Activated T-cell treated with anti-CD3 and anti-CD28 coated beads, Interleukin-2, amount 50 U/mL, for 4 hours (primary cell): ENCODE results near the gene CCNL2. TPM values are rescaled to one million over a fixed set of nuclear protein-coding genes. Genes with fewer than 3 reads are reported as not detected.
"Not testable (repeated sequence)": the region's sequence is repeated elsewhere in the genome, so short reads cannot be mapped to it uniquely, and the experiment has no call there.

Experiments
- ATAC-seq, 2 donors: fragments of 200-7000 bp; cut with Tn5 transposase; one replicate each; pipeline ENCODE4 v1.10.0; 2021
- DNase-seq: peaks from one replicate; pipeline ENCODE4 v3.0.0-alpha.2; 2020
- H3K27me3 Mint-ChIP-seq: one replicate; pipeline ENCODE4 v1.8.0; 2021; ENCODE audit warnings: low read depth, mixed read lengths
- H3K36me3 Mint-ChIP-seq: one replicate; pipeline ENCODE4 v1.8.0; 2022; ENCODE audit warnings: mixed read lengths; ENCODE audit not compliant: insufficient read depth
- H3K4me1 Mint-ChIP-seq: one replicate; pipeline ENCODE4 v1.8.0; 2021; ENCODE audit warnings: low read depth, mixed read lengths
- H3K4me3 Mint-ChIP-seq: one replicate; pipeline ENCODE4 v1.8.0; 2021; ENCODE audit warnings: mild to moderate bottlenecking, moderate library complexity, mixed read lengths
- H3K9me3 Mint-ChIP-seq: one replicate; pipeline ENCODE4 v1.8.0; 2021; ENCODE audit warnings: mixed read lengths
- total RNA-seq, 3 donors: library from RNA; stranded (reverse); gene quantifications; one replicate each; pipeline ENCODE4 v1.2.1, GENCODE V29; 2021

The CCNL2 gene
- total RNA-seq, 3 donors from 2014 or later, result 112 to 127 (median 118) TPM

DNA sequence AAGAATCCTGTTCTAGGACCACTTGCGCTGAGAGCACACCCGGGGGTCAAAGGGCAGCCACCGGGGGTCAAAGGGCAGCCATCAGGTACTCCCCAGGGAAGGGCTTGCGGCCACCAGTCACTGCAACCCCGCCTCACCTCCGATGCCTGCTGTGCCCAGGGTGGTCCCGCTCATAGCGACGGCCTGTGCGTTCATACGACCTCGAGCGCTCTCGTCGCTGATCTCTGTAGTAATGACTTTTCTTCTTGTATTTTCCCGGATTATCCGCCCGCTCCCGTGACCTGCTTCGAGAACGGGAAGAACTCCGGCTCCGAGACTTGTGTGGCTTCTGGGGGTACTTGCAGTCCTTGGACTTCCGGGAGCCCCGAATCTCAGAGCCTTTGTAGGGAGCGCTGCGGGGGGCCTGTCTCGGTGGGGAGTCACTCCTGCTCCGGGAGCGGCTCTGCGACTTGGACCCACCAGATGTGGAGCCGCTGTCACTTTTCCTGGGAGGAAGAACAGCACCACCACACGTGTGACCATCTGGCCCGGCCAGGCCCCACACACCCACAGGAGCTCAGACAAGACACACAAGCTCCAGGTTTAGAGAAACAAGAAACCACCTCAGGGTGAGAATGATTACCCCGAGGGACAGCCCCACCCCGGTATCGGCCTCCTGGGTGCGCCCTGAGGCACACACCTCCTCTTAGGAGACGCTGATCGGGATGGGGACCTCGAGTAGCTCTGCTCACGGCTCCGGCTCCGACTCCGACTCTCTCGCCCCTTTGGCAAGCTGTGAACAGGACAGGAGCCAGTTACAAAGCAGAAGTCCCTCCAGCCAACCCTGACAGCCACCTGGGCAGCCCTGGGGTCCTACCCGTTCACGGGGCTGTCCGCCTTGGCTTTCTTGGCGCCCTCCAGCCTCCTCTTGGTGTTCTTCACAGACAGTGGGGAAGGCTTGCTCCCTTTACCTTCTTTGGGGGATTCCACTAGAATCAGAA is 11.7 kb downstream of the CCNL2 start:
- DNase-seq (no peak), ATAC-seq (no peak)
- Mint-ChIP-seq H3K36me3 (peaks cover 33% of the 10 kb centered on the region), H3K27me3 (no peaks in the 10 kb centered on the region), H3K4me1 (peaks cover 1% of the 10 kb centered on the region), H3K9me3 (no peaks in the 10 kb centered on the region), H3K4me3 (no peak overlapping the region)

DNA sequence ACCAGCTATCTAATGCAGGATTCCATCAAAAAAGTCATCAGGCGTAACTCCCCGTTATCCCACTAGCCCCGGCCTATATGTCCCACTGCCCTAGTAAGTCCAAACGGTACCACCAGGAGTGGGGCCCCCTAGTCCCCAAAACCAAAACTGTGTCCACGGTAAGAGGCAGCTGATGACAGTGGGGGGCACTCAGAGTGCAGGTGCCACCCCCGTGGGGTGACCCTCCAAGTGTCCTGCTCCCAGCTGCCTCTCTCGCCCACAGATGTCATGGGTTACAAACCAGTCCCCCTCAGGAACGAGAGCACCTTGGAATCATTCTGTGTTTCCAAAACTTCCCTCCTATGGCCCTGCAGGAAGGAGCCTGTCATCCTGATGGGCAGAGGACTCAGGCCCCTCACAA is 13.2 kb downstream of the CCNL2 start:
- Mint-ChIP-seq H3K4me1 (no peaks in the 10 kb centered on the region), H3K27me3 (no peaks in the 10 kb centered on the region), H3K4me3 (no peak overlapping the region), H3K36me3 (peaks cover 26% of the 10 kb centered on the region), H3K9me3 (no peaks in the 10 kb centered on the region)
- no peak for ATAC-seq
- no peak for DNase-seq

DNA sequence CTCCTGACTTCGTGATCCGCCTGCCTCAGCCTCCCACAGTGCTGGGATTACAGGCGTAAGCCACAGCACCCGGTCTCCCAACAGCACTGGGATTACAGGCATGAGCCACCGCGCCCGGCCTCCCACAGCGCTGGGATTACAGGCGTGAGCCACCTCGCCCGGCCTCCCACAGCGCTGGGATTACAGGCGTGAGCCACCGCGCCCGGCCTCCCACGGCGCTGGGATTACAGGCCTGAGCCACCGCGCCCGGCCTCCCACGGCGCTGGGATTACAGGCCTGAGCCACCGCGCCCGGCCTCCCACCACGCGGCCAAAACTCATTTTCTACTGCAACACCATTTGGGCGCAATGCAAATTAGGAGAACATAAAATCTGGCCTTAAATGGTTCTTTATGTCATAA is 13.8 kb downstream of the CCNL2 start:
- not testable (repeated sequence) for DNase-seq, ATAC-seq, H3K27me3 Mint-ChIP-seq, H3K4me3 Mint-ChIP-seq, H3K4me1 Mint-ChIP-seq, H3K9me3 Mint-ChIP-seq
- H3K36me3 Mint-ChIP-seq, result peaks cover 20% of the 10 kb centered on the region

DNA sequence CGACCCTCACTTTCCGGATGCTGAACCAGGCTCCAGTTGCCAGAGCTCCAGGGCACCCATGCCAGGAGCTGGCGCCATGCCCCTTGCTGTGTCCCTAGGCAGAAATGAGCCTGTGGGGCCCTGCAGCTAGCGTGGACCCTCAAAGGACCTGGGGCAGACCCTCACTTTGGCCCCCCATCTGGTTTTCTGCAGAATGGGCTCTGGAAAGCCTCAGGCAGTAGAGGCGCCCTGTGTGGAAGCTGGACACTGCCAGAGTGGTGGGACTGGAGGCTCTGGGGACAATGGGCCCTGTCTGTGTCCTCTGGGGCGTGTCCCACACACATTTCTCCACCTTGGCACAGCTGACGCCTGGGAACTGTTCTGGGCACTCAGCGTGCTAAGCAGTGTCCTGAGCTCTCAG is 17.8 kb downstream of the CCNL2 start:
- H3K27me3 Mint-ChIP-seq, result no peaks in the 10 kb centered on the region
- ATAC-seq (no peak), DNase-seq (no peak)
- H3K4me1 Mint-ChIP-seq, result no peaks in the 10 kb centered on the region
- H3K36me3 Mint-ChIP-seq, result peaks cover 4% of the 10 kb centered on the region
- H3K9me3 Mint-ChIP-seq, result no peaks in the 10 kb centered on the region
- H3K4me3 Mint-ChIP-seq, result no peak overlapping the region

DNA sequence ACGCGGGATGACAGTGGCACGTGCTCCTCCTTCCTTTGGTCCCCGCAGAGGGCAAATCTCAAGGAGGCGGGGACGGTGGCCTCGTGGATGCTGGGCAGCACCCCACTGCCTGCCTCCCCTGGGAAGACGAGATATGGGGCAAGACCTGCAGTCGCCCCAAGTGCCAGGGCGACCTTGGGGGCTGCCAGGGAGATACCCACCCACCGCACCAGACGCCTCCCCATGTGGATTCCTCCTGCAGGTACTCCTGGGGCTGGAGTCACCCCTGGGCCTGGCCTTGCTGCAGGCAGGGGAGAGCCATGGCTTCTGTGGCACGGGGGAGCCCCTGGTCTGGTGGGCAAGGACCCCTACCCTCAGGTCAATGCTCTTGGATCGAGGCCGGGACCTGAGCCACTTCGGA is 18.3 kb downstream of the CCNL2 start:
- no peaks in the 10 kb centered on the region for H3K9me3 Mint-ChIP-seq
- ATAC-seq (no peak), DNase-seq (no peak)
- H3K4me1 Mint-ChIP-seq, result no peaks in the 10 kb centered on the region
- H3K4me3 Mint-ChIP-seq, result no peak overlapping the region
- H3K27me3 Mint-ChIP-seq, result no peaks in the 10 kb centered on the region
- no peaks in the 10 kb centered on the region for H3K36me3 Mint-ChIP-seq

DNA sequence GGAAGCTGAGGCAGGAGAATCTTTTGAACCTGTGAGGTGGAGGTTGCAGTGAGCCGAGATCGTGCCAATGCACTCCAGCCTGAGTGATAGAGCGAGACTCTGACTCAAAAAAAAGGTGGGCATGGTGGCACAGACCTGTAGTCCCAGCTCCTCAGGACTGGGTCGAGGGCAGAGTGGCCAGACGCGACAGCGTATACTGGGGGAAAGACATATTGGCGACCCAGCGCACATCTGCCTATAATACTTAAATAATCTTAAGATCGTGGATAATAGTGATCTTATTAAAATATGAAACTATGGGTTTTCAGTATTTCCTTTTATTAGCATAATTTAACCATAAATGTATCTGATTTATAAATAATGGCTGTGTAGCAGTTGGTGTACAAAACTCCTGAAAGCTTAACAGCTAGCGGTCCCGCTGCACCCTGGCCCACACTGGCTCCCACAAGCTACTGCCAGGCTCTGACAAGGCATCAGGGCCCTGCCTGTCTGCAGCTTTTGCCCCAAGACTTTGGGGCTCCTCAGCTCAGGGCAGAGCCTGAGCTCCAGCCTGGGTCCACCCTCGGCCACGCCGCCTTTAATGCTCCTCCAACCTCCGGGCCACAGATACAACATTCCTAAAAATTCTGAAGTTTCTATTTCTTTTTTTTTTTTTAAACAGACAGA is 21.5 kb downstream of the CCNL2 start:
- Mint-ChIP-seq H3K36me3 (peaks cover 2% of the 10 kb centered on the region), H3K4me1 (peaks cover 13% of the 10 kb centered on the region), H3K27me3 (no peaks in the 10 kb centered on the region), H3K9me3 (no peaks in the 10 kb centered on the region), H3K4me3 (no peak overlapping the region)
- ATAC-seq (no peak), DNase-seq (no peak)

DNA sequence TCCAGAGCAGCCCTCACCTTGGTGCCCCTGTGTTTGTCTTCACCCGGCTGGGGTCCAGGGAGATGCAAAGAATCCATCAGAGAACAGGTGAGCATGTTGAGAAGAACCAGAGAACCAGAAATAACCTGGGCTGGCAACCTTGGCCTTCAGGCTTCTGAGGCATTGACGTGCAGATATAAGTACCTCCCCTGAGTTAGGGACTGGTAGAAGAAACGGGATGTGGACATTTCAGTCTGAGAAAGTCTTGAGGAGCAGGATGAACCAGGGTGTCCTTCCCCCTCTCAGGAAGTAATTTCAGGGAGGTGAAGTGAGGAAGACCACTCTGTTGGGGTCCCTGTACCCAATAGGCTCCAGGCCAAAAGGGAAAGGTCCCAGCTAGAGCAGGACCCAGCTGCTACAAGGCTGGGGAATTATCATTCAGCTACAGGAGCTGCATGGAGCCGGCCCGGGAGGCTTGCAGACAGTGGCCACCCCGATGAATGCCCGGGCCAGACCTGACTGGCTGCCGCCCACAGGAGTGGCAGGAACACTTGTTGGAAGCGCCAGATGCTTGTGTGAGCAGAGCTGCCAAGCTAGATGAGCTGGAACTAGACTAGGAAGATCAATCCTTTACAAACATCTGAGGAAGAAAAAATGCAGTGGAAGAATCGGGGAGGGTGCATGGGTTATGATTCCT is 22.4 kb downstream of the CCNL2 start:
- no peaks in the 10 kb centered on the region for H3K27me3 Mint-ChIP-seq
- no peaks in the 10 kb centered on the region for H3K9me3 Mint-ChIP-seq
- DNase-seq, result no peak
- ATAC-seq, result no peak
- peak overlapping the region; percentile 66 for H3K4me3 Mint-ChIP-seq
- peaks cover 2% of the 10 kb centered on the region for H3K36me3 Mint-ChIP-seq
- peaks cover 19% of the 10 kb centered on the region for H3K4me1 Mint-ChIP-seq

DNA sequence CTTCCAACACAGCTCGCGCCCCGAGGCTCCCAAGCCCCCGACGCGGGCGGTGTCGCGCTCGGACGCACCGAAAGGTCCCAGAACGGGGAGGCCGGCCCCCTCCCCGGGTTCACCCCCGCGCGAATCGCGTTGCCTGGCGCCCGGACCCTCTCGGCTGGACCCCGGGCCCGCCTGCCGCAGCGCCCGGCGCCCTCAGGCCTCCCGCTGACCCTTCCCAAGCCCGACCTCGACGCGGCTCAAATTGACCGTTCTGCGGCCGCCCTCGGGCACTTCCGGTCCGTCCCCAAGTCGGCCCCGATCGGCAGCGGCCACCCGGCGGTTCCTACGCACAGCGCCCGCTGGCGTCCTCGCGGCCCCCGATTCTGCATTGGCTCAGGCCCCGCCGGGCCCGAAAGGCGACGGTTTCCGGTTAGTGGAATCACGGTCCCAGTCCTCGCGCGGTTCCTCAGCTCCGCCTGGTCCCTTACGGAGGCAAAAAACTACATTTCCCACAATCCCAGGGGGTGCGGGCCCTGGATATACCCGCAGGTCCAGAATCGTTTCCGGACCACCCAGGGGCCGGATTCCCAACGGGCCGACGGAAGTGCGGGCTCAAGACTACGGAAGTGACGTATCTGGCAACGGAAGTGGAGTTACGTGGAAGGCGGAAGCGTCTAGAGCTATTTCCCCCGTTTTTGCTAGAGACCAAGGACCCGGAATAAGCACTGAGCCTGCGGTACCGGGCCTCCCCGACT is 24.0 kb downstream of the CCNL2 start, which contains the start of gene AURKAIP1:
AURKAIP1 (minus strand) TSS at position 279 of the 734 bp plus-strand sequence. CDS start 451 bp downstream, outside the sequence.
- Mint-ChIP-seq H3K4me3 (peak within 1 kb of the TSS; percentile 89), H3K9me3 (no peaks in the 10 kb centered on the region), H3K36me3 (peaks cover 2% of the 10 kb centered on the region), H3K27me3 (no peaks in the 10 kb centered on the region), H3K4me1 (peaks cover 23% of the 10 kb centered on the region)
- DNase-seq, result peak; percentile 92
- peak; percentile 96 to 97 for ATAC-seq

DNA sequence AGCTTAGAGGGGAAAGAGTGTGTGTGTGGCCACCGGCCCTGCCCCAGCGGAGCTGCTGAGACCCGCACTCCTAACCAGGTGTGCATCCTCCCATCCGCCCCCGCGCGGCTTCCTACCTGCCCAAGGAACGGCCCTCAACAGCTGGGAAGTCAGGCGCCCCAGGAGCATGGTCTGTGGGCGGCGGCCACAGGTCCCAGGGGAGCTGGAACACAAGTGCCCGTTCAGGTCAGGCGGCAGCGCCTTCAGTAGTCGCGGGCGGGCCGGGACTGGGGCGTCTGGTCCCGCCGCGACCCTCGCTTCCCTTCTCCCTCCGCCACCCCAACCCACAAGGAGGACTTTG is 24.6 kb downstream of the CCNL2 start:
- no peak for DNase-seq
- H3K27me3 Mint-ChIP-seq, result no peaks in the 10 kb centered on the region
- H3K9me3 Mint-ChIP-seq, result no peaks in the 10 kb centered on the region
- H3K36me3 Mint-ChIP-seq, result peaks cover 2% of the 10 kb centered on the region
- ATAC-seq, result peak in 1 of 2 donors; percentile 0
- H3K4me1 Mint-ChIP-seq, result peaks cover 23% of the 10 kb centered on the region
- peak overlapping the region; percentile 89 for H3K4me3 Mint-ChIP-seq

DNA sequence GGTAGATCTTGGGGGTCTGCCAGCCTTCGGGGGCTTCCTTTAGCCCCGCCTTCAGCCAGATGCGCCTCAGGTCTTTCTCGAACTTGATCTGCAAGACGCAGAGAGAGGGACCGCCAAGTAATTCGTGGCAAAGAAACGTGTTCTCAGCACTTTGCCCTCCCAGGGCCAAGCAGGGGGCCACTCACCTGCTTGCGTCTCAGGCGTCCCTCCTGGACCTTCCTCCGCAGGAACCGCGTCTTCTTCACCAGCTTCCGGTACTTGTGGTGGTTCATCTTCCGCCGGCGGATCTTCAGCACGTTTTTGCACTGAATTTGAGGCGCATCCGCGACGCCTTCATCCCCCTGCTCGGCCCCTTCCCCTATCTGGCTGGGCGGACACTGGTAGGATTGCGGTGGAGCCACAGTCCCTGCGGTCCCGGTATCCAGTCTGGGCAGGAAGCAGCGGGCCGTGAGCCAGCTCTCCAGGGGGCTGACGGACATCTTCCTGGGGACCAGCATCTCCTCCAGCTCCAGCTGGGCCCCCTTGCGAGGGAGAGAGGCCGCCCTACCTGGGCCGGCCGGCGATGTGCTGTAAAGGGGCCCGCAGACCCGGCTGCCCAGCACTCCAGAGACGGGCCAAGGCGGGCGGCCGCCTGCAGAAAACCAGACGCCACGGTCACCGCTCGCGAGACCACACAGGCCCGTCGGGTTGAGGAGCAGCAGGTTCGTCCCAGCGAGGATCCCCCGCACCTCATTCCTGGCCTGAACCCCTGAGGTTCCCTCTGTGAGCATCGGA is 25.1 kb downstream of the CCNL2 start:
- Mint-ChIP-seq H3K9me3 (no peaks in the 10 kb centered on the region), H3K4me1 (peaks cover 23% of the 10 kb centered on the region), H3K4me3 (peak overlapping the region; percentile 89), H3K27me3 (no peaks in the 10 kb centered on the region), H3K36me3 (peaks cover 2% of the 10 kb centered on the region)
- DNase-seq (no peak), ATAC-seq (no peak)

DNA sequence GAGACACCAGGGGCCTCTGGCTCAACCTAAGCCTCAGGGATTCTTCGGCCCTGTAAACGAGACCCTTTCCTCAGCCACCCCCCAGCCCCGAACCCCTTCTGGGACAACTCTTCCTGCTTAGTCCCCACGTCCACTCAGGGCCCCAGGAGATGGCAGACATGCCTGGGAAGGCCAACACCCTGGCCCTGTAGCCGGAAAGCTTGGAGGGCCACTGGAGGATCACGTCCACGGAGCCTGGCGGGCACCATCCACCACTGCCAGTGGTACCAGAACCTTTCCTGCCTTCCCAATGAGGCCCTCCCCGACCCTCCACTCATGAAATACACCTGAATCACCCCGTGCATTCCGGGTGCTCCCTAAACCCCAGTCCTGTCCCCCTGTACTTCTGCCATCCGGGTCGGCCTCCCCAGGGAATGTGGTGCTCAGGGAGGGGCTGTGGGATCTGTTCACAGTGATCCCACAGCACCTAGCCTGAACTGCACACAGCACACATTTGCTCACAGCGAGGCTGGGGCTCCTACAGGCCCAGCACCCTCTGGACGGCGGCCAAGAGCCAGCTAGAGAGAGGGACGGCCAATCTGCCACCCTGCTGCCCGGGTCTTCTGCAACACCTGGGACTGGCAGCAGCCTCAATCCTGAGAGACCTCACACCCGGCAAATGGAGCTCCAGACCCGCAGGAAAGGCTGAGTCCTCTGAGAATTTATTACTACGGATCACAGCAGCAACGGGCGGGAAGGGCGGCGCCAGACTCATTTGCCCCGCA is 25.9 kb downstream of the CCNL2 start:
- H3K4me3 Mint-ChIP-seq, result peak overlapping the region; percentile 89

DNA sequence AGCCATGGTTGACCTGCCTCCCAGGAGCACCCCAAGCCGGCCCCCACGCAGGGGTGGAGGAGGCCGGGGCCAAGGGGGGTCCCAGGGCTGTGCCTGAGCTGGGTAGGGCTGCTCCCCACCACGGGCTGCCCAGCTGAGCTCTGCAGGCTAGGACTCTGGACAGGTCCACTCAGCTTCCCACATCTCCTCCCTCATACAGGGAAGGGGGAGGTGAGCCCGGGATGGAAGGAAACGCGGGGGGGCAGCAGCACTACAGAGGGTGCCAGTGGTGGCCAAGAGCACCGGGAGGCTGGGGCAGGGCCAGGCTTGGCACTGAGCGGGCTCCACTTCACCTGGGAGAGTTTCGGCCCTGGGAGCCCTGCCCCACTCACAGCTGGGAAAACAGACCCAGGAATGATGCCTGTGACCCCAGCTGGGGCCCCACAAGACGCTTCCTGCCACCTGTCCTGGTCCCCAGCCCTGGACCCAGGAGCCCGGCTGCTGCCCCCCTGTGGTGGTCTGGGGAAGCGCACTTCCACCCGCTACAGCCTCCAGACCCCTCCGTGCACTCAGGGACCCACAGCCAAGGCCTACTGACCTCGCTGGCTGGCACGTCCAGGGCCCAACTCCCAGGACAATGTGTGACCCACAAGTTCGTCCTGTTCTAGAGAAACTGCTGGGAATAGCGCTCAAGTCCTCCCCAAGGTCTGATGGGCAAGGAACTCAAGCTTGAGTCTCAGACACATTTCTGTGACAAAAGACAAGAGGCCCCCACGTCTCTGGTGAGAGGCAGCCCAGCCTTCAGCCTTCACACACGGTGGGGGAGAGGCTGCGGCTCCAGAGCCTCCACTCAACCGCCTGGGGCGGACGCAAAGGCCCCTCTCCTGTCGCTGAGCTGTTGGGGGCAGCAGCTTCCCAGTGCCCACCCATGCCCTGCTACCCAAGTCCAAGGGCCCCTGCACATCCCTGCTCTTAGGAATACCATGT is 27.1 kb downstream of the CCNL2 start:
- DNase-seq (peak; percentile 74), ATAC-seq (peak; percentile 23 to 33)
- no peaks in the 10 kb centered on the region for H3K9me3 Mint-ChIP-seq
- no peaks in the 10 kb centered on the region for H3K27me3 Mint-ChIP-seq
- peak overlapping the region; percentile 66 for H3K4me3 Mint-ChIP-seq
- H3K36me3 Mint-ChIP-seq, result peaks cover 2% of the 10 kb centered on the region
- H3K4me1 Mint-ChIP-seq, result peaks cover 23% of the 10 kb centered on the region

More for the DNA sequence above, 25.9 kb downstream of the CCNL2 start:
- Mint-ChIP-seq H3K36me3 (peaks cover 2% of the 10 kb centered on the region), H3K27me3 (no peaks in the 10 kb centered on the region), H3K4me1 (peaks cover 23% of the 10 kb centered on the region), H3K9me3 (no peaks in the 10 kb centered on the region)
- no peak for ATAC-seq
- no peak for DNase-seq
